Stimulated activated CD4-positive, alpha-beta T cell treated with anti-CD3 and anti-CD28 coated beads, TNF-alpha, amount 100 ng/mL, for 24 hours (primary cell): ENCODE results near the gene VIPR1.

Experiments used
- DNase-seq, 3 experiments: peaks; one replicate each; pipeline ENCODE4 v3.0.0-alpha.2; 2020; ENCODE audit warnings: low read depth in 3 of 3

Gene VIPR1

DNA sequence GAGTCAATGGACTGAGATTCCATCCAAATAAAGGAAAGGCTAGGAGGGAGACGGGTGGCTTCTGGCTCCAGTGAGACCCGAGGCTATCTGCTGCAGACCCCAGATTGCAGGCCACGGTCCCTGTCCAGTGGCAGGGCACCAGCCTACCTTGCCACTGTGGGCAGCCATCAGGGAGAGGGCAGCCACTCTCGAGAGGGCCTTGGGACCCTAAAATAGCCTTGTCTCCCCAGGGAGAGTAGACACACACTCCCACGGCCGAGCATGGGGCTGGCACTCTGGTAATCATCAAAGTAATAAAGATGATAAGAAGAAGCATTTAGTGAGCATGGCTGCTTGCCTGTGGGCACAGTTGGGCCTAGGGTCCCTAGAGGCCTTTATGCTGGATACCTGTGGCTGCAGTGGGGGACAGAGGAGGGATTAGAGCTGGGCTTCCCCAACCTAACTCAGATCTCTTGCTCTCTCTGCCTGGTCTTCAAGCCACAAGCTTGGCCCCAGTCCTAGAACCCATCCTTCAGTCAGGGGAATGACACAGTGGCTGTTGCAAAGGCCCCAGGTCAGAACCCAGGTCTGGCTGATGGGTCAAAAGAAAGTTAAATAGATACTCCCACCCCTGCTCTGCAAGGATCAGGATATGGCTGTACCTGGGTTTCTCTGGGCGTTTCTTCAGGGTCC is 9.2 kb upstream of the VIPR1 start:
- no peak for DNase-seq

GRCh38 chr3:42493798-42494151 is 8.7 kb upstream of the VIPR1 start:
- DNase-seq = no peak

DNA sequence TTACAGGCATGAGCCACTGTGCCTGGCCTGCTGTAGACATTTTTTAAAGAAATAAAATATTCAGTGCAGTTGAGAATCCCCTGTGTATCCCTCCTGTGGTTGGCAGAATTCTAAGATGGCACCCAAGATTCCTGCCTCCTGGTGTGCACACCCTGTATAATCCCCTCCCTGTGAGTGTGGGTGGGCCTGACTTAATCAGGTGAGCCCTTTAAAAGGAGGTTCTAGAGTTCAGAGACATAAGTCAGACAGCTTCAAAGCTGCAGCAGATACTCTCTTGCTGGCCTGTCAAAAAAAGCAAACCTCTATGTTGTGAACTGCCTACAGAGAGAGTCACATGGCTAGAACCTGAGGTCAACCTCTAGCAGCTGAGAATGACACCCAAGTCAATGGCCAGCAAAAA is 7.0 kb upstream of the VIPR1 start:
- no peak for DNase-seq

- no peak for DNase-seq
Observed at GRCh38 chr3:42497009-42497731, 5.3 kb upstream of the VIPR1 start.

DNA sequence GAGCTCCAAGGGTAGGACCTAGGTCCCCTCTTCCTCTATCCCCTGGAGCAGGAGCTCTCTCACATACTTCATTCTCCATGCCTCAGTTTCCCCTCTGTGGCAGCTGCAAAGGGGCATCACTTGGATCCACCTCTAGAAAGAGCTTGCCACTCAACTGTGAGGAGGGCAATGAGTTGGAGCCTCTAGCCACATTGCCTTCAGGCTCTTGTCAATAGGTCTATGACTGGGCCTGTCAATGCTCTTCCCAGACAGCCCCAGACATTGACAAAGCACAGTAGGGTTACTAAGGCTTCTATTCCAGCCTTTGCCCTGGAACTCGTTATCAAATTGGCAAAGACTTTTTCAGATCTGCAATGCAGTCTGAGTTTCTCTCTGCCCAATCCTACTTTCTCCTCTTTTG is 4.4 kb upstream of the VIPR1 start:
- no peak for DNase-seq

DNA sequence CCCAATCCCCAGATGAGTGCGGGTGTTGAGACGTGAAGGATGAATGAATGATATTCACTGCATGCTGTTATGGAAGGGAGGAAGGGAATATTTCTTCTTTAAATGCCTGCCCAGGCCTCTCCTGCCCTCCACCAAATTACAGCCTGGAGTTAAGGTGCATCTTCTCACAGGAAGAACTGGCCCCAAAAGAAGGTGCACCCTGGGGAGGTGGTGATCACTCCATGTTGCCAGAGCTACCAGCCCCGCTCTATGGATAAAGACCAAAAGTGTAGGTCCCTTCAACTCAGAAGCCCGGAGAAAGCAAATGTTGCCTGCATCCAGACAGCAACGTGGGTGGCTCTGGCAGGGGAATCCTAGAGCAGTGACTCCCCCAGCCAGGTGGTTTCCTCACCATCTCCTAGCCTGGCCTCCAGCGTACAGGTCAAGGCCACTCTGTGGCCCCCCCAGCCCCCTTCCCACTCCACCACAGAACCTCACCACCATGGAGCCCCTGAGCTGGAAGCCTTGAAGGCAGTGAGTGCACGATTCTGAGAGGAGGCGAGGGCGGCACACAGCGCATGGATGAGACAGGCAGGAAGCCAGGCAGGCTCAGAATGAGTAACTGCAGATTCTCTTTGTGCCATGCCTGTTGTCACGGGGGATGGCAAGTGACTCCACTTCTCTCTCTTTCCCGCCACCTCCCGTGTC is 3.5 kb upstream of the VIPR1 start:
- DNase-seq = no peak

- DNase-seq = no peak
Observed at GRCh38 chr3:42499478-42499871, 3.0 kb upstream of the VIPR1 start.

DNA sequence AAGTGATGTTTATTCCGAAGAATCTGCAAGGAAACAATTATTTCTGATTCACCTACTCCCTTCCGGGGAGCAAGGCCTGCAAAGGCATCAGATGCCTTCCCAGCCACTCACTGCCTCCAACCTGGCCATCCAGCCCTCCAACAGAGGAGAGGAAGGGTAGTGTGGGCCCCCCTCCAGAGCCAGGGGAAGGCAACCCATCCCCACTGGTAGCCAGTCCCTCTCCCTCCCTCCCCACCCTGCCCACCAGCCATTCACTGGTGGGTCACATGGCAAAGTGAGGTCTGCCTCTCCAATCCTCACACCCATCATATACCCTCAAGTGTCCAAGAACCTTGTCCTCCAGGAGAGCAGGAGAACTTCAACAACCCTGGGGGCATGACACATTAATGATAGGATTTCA is 2.4 kb upstream of the VIPR1 start:
- DNase-seq = no peak

DNA sequence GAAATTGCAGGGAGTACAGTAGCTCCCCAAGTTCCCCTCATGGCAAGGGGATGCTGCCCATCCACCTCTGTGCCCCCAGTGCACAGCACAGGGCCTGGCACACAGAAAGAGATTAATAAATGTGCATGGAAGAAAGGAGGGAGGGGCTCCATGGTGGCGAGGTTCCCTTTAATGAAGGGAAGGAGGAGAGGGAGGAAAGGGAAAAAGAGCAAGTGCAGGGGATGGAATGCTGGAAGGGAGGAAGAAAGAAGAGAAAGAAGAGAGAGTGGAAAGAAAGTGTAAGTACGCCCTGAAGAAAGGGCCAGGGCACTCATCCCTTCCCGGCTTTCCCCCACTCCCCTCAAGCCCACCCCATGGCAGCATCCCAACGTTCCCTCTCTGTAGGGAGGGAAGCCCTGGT is 1.5 kb upstream of the VIPR1 start:
- no peak for DNase-seq

- peak in 1 of 3 experiments; percentile 7 for DNase-seq
Observed at GRCh38 chr3:42501321-42501680, 1.1 kb upstream of the VIPR1 start.

DNA sequence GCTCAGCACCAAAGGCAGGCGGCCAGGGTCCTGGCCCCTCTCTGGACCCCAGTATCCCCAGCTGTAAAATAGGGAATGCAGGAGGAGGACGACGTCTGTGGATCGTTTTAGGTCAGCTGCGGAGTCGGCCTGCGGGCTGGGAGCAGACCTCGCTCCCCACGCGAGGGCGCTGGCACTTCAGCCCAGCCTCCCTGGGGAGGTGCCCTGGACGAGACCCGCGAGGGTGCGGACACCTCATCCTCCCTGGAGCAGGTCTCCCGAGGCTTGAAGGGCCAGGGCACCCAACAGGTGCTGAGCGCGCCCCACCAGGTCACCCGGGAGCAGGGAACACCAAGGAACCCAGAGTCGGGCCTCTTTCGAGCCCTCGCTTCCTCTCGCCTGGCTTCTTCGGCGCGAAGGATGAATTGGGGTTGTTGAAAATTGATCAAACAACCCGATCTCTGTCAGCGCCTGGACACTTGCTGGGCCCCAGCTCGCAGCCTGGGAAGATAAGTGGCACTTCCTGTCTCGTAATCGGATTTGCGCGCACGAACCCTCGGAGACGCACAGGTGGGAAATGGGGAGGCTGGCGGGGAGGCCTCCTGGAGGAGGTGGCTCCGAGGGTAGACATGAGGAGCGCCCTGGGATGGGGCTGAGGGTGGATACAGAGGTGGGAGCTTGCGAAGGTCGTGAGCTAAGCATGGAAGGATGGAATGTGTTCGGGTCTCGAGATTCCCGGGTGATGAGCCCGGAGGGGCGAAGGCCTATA is 588 bp upstream of the VIPR1 start:
- peak in 2 of 3 experiments; percentile 22 to 61 for DNase-seq

DNA sequence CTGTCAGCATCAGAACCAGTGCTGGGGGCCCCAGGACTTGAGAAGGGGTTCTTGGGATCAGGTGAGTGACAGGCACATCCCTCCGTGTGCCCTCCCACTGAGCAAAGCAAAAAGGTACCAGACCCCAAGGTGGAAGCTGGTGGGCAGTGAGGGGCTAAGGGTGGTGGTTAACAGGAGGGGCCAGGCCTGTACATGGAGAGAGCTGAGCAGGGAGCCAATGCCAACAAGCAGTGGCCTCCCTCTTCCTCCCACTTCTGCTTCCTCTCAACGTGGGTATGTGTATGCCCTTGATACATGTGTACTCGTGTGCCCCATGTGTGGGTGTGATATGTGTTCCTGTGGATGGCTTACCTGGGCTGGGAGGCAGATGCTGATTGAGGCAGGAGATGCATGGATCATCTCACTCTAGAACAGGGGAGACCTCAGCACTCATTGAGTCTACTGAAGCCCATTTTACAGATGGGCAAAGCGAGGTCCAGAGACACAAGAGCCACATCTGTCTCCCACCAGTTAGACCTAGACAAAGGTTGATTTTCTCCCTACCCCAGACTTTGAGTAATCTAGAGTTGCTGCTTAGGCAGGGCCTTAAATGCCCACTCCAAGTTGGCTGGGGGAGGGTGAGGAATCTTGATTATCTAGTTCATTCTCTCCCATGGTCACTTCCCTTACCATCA is 945 bp downstream of the VIPR1 start:
- no peak for DNase-seq

DNA sequence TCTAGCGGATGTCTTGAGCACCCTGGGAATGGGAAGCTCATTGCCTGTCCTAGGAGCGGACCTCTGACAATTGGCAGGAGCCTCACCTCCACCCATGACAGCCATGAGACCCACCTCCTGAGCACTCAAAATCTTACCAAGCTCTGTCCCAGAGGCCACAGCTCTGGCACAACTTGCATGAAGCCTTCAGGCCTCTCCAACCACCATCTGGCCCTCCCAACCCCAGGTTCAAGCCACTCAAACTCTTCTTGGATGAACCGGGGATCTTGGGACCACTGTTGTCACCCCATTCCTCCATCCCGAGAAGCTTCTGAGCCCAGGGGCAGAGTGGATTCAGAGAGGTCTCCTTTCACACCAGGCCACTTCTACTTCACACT is 1.5 kb downstream of the VIPR1 start:
- DNase-seq = no peak

- DNase-seq = no peak
Observed at GRCh38 chr3:42504334-42505127, 2.1 kb downstream of the VIPR1 start.

GRCh38 chr3:42505128-42505848 is 2.8 kb downstream of the VIPR1 start:
- no peak for DNase-seq

DNA sequence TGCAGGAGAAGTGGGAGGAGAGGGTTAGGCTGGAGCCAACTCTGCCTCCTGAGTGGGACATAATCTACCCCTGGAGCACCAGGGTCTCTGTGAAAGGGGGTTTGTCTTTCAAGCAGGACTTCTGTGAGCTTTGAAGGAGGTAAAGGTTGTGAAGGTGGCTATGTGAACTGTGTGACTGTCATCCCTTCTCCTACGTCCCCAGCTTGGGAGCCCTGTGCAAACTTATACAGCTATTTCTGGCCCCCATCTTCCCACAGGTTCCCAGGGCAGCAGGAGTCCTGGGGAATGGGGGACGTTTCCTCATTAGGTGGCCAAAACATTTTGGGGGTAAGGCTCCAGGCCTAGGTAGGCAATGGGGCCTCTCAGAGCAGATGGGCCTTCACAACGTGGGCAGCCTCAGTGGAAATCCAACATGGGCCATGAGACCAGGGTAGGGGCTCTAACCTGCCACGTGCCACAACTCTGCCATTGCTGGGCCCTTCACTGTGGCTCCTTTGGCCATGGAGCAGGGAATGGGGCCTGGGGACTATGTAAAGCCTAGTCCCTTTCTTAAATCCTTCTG is 3.5 kb downstream of the VIPR1 start:
- no peak for DNase-seq

DNA sequence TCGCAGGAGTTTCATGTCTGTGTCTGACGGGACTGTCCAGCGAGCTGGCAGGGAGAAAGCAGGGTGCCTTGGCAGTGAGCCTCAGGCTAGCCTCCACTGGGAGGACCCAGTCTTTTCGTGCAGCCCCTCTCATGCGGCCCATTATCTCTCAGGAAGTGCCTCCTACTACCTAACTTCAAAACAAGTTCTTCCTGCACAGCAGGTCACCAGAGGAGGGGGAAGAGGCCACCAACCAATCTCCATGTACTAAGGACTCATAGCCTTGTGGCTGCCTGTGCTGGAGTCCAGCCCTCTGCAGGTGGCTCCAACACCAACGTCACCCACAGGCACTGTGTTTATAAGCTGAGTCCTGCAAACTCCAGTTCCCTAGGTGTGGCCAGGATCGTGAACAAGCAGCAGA is 4.8 kb downstream of the VIPR1 start:
- no peak for DNase-seq

GRCh38 chr3:42507761-42508335 is 5.4 kb downstream of the VIPR1 start:
- DNase-seq = no peak

DNA sequence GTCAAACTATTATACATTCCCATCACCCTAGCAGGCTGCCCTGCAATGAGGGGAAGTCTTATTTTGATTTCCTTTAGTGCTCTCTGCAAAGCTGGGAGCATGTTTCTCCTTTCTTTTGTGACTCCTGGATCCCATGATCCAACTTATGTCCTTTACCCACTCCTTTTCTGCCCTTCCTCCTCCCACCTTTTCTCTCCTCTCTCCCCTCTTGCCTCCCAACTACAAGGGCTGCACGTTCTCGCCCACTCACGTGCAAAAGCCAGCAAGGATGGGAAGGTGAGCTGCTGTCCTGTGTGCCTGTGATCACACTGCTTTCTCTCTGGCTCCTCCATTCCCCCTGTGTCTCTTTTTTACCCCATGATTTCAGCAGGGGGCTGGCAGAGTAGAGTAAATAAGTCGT is 6.1 kb downstream of the VIPR1 start:
- no peak for DNase-seq

DNA sequence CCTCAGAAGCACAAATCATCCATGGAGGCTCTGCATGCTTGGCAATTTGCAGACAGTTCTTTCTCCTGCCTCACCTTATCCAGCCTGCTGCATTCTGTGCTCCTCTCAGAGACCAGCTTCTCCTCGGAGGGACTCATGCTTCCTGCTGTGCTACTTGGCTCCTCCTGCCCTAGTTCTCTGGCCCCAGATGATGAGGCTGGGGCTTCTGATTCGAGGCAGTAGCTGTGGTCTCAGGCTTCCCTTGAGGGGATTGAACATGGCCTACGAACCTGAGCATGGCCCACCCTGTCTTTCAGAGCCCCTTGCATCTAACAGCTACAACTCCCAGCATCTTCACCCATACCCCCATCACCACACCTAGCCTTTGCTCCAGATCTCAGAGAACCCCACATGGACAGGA is 6.7 kb downstream of the VIPR1 start:
- DNase-seq = no peak
